ENCODE data around the gene AGAP1.

The AGAP1 gene

DNA sequence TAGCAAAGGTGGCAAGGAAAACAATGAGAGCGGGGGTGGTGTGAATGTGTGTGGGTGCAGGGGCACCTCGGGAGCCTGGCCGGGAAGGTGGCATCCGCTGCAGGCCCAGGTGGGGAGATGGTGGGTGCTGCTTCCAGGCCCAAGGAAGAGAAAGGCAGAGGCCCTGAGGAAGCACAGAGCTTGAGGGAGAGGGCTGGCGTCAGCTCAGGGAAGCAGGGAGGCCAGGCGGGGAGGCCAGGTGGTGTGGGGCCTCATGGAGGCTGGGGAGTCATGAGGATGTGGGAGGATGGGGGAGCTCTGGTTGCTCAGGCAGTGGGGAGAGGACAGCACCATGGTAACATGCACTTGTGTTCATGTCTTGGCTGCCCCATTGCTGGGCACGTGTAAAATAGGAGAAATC lies 43.3 kb downstream of the AGAP1 start:
- Histone ChIP-seq H3K4me3 (ENCODE audit: low read length) (no peak overlapping the region), H3K36me3 (ENCODE audit: insufficient read depth, low read length) (no peaks in the 10 kb centered on the region), H3K4me1 (ENCODE audit: control insufficient read depth, insufficient read depth, low read length) (no peaks in the 10 kb centered on the region), H3K27me3 (ENCODE audit: control insufficient read depth, insufficient read depth, low read length) (no peaks in the 10 kb centered on the region), H3K9ac (ENCODE audit: low read depth, low read length) (no peak overlapping the region), H3K9me3 (replicated peaks; ENCODE audit: low read length) (no peaks in the 10 kb centered on the region), H3K4me2 (ENCODE audit: low read length) (no peak overlapping the region)

DNA sequence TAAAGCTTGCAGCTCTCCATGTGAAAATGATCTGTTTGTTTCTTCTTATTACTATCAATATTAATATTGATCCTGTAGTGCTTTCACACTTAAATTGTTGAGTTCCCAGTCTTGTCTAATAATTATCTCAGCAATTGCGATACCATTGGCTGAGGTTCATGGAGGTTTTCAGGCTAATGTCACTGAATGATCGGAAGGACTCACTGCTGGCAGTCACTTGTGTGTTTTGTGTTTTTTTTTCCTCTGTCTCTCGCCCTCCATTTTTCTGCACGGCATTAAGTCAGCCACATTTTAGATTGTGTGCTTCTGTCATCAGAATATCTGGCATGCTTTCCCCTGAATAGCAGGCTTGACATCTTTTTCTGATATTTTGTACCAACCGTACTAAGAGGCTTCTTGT lies 43.7 kb downstream of the AGAP1 start:
- Histone ChIP-seq H3K9ac (ENCODE audit: low read depth, low read length) (no peak overlapping the region), H3K4me3 (ENCODE audit: low read length) (no peak overlapping the region), H3K4me2 (ENCODE audit: low read length) (no peak overlapping the region), H3K9me3 (replicated peaks; ENCODE audit: low read length) (no peaks in the 10 kb centered on the region), H3K27me3 (ENCODE audit: control insufficient read depth, insufficient read depth, low read length) (no peaks in the 10 kb centered on the region), H3K36me3 (ENCODE audit: insufficient read depth, low read length) (no peaks in the 10 kb centered on the region), H3K4me1 (ENCODE audit: control insufficient read depth, insufficient read depth, low read length) (no peaks in the 10 kb centered on the region)

DNA sequence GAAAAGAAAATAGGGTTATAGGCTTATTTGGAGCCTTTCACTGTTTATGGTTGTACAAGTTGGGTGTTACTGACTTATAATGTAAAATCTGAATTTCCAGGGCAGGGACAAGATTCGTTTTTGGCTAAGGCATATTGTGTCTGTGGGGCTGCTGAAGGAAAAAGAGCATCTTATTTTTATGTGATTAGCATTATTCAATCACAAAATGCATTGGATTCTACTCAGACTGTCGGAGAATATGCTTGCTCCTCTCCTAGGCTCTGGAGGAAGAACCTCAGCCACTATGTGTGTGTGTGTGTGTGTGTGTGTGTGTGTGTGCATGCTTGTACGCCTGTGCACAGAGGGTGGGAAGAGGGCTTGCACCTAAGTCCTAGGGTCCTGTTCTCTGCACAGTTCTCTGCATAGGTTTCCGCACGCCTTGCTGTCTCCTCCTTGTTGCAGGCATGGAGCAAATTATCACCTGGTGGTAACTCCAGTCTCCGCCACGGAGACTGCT lies 44.3 kb downstream of the AGAP1 start:
- no peaks in the 10 kb centered on the region for H3K4me1 ChIP-seq (ENCODE audit: control insufficient read depth, insufficient read depth, low read length)

DNA sequence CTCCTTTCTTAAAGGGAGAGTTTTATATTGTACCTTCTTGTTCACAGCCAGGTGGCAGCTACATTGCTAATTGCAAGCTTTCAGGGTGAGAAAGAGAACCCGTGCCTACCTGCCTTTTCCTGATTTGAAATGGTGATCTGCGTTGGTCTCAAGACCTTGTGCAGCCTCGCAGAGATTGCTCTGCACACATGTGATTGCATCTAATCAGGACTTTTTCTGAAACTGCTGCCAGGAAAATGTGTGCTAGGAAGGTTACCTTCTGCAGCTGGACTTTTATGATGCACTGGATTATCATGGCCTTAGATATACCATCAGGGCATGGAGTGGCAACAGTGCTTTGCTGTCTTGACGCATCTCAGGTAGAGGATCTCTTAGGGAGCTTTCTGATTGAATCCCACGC lies 45.1 kb downstream of the AGAP1 start:
- Histone ChIP-seq H3K36me3 (ENCODE audit: insufficient read depth, low read length) (no peaks in the 10 kb centered on the region), H3K4me3 (ENCODE audit: low read length) (no peak overlapping the region), H3K4me1 (ENCODE audit: control insufficient read depth, insufficient read depth, low read length) (no peaks in the 10 kb centered on the region), H3K9me3 (replicated peaks; ENCODE audit: low read length) (no peaks in the 10 kb centered on the region), H3K4me2 (ENCODE audit: low read length) (no peak overlapping the region), H3K9ac (ENCODE audit: low read depth, low read length) (no peak overlapping the region), H3K27me3 (ENCODE audit: control insufficient read depth, insufficient read depth, low read length) (no peaks in the 10 kb centered on the region)

More for the DNA sequence above, 44.3 kb downstream of the AGAP1 start:
- Histone ChIP-seq H3K36me3 (ENCODE audit: insufficient read depth, low read length) (no peaks in the 10 kb centered on the region), H3K27me3 (ENCODE audit: control insufficient read depth, insufficient read depth, low read length) (no peaks in the 10 kb centered on the region), H3K9ac (ENCODE audit: low read depth, low read length) (no peak overlapping the region), H3K4me3 (ENCODE audit: low read length) (no peak overlapping the region), H3K4me2 (ENCODE audit: low read length) (no peak overlapping the region), H3K9me3 (replicated peaks; ENCODE audit: low read length) (no peaks in the 10 kb centered on the region)

GRCh38 chr2:235539773-235540172 lies 45.9 kb downstream of the AGAP1 start:
- H3K9me3 ChIP-seq (replicated peaks; ENCODE audit: low read length) = no peaks in the 10 kb centered on the region
- H3K4me2 ChIP-seq (ENCODE audit: low read length) = no peak overlapping the region
- no peaks in the 10 kb centered on the region for H3K27me3 ChIP-seq (ENCODE audit: control insufficient read depth, insufficient read depth, low read length)
- no peaks in the 10 kb centered on the region for H3K36me3 ChIP-seq (ENCODE audit: insufficient read depth, low read length)
- H3K4me1 ChIP-seq (ENCODE audit: control insufficient read depth, insufficient read depth, low read length) = no peaks in the 10 kb centered on the region
- no peak overlapping the region for H3K9ac ChIP-seq (ENCODE audit: low read depth, low read length)
- no peak overlapping the region for H3K4me3 ChIP-seq (ENCODE audit: low read length)

DNA sequence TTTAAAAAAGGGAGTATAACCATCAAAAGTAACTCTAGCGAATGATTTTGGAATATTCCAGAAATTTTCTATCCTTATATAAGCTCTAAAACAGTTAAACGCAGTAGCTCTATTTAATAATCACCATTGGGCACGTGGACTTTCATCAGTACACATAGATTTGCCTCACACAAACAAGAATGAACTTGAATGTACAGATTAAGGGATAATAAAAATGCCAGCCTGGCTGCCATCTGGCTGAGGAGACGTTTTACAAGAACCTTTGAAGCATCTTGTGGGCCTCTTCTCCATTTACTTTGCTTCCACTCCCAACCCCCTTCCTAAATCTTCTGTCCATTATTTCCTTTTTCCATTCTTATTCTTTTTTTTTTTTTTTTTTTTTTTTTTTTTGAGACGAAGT lies 47.2 kb downstream of the AGAP1 start:
- no peak overlapping the region for H3K4me2 ChIP-seq (ENCODE audit: low read length)
- no peak overlapping the region for H3K4me3 ChIP-seq (ENCODE audit: low read length)
- no peaks in the 10 kb centered on the region for H3K36me3 ChIP-seq (ENCODE audit: insufficient read depth, low read length)
- H3K27me3 ChIP-seq (ENCODE audit: control insufficient read depth, insufficient read depth, low read length) = no peaks in the 10 kb centered on the region
- H3K9ac ChIP-seq (ENCODE audit: low read depth, low read length) = no peak overlapping the region
- no peaks in the 10 kb centered on the region for H3K9me3 ChIP-seq (replicated peaks; ENCODE audit: low read length)
- no peaks in the 10 kb centered on the region for H3K4me1 ChIP-seq (ENCODE audit: control insufficient read depth, insufficient read depth, low read length)

GRCh38 chr2:235541838-235542549 lies 48.2 kb downstream of the AGAP1 start:
- Histone ChIP-seq H3K9ac (ENCODE audit: low read depth, low read length) (no peak overlapping the region), H3K4me1 (ENCODE audit: control insufficient read depth, insufficient read depth, low read length) (no peaks in the 10 kb centered on the region), H3K9me3 (replicated peaks; ENCODE audit: low read length) (no peaks in the 10 kb centered on the region), H3K4me2 (ENCODE audit: low read length) (no peak overlapping the region), H3K27me3 (ENCODE audit: control insufficient read depth, insufficient read depth, low read length) (no peaks in the 10 kb centered on the region), H3K4me3 (ENCODE audit: low read length) (no peak overlapping the region), H3K36me3 (ENCODE audit: insufficient read depth, low read length) (no peaks in the 10 kb centered on the region)

DNA sequence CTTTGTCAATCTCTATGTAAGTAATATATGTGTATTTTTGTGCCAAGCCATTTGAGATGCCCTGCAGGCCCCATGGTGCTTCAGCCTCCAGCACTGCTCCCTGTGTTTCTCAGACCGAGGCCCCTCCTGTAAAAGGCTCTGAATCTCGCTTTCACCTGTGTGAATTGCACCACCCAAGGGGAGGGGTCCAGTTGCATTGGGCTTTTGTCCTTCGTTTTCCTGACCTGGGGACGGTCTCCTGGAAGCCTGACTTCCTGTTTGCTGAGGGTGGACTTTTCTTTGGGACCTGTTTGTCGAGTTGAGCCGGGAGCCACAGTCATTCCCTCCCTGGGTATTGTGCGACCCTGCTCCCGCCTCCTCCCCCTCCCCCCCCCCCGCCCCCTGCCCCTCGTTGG lies 48.9 kb downstream of the AGAP1 start:
- Histone ChIP-seq H3K9me3 (replicated peaks; ENCODE audit: low read length) (no peaks in the 10 kb centered on the region), H3K4me1 (ENCODE audit: control insufficient read depth, insufficient read depth, low read length) (no peaks in the 10 kb centered on the region), H3K4me3 (ENCODE audit: low read length) (no peak overlapping the region), H3K4me2 (ENCODE audit: low read length) (no peak overlapping the region), H3K27me3 (ENCODE audit: control insufficient read depth, insufficient read depth, low read length) (no peaks in the 10 kb centered on the region), H3K9ac (ENCODE audit: low read depth, low read length) (no peak overlapping the region), H3K36me3 (ENCODE audit: insufficient read depth, low read length) (no peaks in the 10 kb centered on the region)

DNA sequence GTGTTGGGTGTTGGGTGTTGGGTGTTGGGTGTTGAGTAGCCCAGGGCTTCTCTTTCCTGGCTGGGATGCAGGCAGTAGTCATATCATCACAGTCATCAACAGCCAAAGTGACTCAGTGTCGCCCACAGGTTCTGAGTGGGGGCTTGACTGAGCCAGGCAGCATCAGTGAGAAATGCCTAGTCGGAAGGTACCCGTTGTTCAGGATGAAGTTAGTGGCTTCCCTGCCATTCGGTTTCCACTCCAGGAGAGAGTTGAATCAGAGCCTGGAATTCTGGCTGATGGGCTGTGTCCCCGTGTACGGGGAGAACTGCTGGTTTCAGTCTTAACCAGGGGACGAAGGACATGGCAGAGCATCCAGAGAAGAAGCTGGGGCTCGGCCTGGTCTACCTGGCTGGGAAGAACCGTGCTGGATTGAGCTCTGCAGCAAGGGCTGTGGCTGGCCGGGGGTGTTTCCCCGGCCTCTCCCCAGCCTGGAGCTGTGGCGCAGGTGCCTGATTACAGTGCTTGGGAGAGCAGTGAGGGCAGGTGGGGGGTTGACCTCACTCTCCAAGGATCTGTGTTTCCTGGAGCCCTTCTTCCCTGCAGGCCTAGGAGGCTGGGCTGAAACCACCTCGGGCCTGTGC lies 49.4 kb downstream of the AGAP1 start:
- no peak overlapping the region for H3K4me2 ChIP-seq (ENCODE audit: low read length)
- no peak overlapping the region for H3K9ac ChIP-seq (ENCODE audit: low read depth, low read length)
- no peaks in the 10 kb centered on the region for H3K36me3 ChIP-seq (ENCODE audit: insufficient read depth, low read length)
- no peaks in the 10 kb centered on the region for H3K4me1 ChIP-seq (ENCODE audit: control insufficient read depth, insufficient read depth, low read length)
- no peaks in the 10 kb centered on the region for H3K9me3 ChIP-seq (replicated peaks; ENCODE audit: low read length)
- H3K4me3 ChIP-seq (ENCODE audit: low read length) = no peak overlapping the region
- no peaks in the 10 kb centered on the region for H3K27me3 ChIP-seq (ENCODE audit: control insufficient read depth, insufficient read depth, low read length)

DNA sequence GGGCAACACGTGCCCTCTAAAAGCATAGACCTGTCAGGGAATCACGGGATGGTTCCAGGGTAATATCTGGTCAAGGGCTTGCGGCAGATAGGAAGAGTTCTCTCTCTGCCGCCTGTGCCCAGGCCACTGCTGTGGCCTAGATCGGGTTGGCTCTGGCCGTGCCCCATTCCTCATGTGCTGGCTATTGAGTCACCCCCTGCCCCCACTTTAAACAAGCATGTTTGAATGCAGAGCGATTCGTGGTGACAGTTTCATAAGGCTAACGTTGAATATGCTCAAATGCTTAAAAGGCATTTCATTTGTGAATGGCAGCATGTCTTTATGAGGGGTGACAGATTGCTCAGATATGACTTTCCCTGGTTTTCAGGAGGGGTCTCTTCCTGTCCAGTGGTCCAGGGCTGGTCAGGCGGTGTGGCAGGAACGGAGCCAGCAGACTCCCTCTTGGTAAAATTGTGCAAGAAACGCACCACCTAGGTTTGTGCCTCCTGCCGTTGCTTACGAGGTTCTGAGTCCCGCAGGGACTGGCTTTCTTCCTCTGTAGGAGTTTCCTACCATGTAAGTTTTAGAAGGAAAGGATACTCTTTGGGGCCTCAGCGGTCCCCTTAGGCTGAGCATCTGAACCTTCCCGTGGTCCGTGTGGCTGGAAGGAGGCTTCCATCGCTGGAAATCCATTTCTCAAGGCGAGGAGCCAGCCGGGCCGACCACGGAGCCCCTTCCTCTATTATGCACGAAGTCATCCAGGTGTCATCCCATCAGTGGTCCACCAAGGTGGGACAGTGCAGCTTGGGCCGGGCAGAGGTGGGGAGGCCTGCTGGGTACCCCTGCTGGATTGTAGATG lies 50.2 kb downstream of the AGAP1 start:
- Histone ChIP-seq H3K9ac (ENCODE audit: low read depth, low read length) (no peak overlapping the region), H3K4me1 (ENCODE audit: control insufficient read depth, insufficient read depth, low read length) (no peaks in the 10 kb centered on the region), H3K27me3 (ENCODE audit: control insufficient read depth, insufficient read depth, low read length) (no peaks in the 10 kb centered on the region), H3K36me3 (ENCODE audit: insufficient read depth, low read length) (no peaks in the 10 kb centered on the region), H3K4me2 (ENCODE audit: low read length) (no peak overlapping the region), H3K9me3 (replicated peaks; ENCODE audit: low read length) (no peaks in the 10 kb centered on the region), H3K4me3 (ENCODE audit: low read length) (no peak overlapping the region)

DNA sequence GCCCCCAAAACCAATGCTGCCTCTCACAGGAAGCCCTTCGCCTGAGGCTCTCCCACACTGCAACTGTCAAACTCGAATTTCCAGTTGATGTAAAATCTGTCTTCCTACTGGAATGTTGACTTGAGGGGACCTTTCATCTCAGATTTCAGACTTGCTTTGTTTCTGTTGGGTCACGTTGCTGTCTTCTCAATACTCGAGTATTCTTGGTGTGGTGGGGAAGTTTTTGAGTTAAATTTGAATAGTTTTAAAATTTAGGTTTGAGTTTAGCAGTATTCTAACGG lies 50.8 kb downstream of the AGAP1 start:
- no peaks in the 10 kb centered on the region for H3K9me3 ChIP-seq (replicated peaks; ENCODE audit: low read length)

More for the DNA sequence above, 50.8 kb downstream of the AGAP1 start:
- Histone ChIP-seq H3K4me3 (ENCODE audit: low read length) (no peak overlapping the region), H3K4me2 (ENCODE audit: low read length) (no peak overlapping the region), H3K36me3 (ENCODE audit: insufficient read depth, low read length) (no peaks in the 10 kb centered on the region), H3K27me3 (ENCODE audit: control insufficient read depth, insufficient read depth, low read length) (no peaks in the 10 kb centered on the region), H3K4me1 (ENCODE audit: control insufficient read depth, insufficient read depth, low read length) (no peaks in the 10 kb centered on the region), H3K9ac (ENCODE audit: low read depth, low read length) (no peak overlapping the region)
